GM21423 (cell line): Measurements from ENCODE around the gene RBX1.

Experiments used
- ATAC-seq: cut with Tn5 transposase; IDR thresholded peaks from one replicate; pipeline ENCODE4 v1.9.1; 2021; ENCODE audit warnings: mild to moderate bottlenecking, moderate library complexity; ENCODE audit not compliant: unreplicated experiment

The RBX1 gene

GRCh38 chr22:41021613-41022454, 70.7 kb downstream of the RBX1 start:
- ATAC-seq: peak; percentile 69

DNA sequence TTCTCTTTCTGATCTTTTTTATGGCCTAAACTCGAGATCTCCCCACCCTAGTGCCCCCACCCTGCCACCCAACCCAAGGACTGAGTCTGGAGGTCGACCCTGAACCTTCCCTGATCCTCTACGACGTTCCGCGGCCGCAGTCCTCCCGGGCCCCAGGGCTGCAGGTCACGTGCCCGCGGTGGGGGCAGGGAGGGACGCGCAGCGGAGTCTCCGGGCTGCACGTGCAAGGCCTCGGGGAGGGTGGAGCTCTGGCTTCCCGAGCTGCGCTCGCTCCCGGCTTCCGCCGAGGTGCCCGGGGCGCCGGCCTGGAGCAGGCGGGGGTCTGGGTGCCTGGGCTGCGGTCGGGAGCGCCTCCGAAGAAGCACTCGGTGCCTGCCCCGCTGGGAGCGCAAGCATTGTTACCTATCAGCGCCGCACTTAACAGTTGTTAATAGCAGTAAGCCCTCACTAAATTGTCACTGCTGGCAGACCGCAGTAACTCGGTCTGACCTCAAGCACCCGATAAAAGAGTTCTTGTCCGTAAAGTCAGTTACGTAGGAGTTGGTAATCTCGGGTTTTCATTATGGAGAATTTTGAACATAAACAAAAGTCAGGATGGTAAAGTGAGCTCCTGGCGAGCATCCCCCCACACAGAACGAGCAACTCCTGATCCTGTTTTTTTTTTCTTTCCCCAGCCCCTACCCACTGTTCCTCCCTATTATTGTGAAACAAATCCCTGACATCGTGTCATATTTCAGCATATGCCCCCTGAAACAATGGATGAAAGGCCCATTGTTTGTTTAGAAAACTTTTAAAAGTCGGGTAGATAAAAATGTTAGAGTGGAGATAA, 71.5 kb downstream of the RBX1 start:
- ATAC-seq: peak; percentile 53
